Activated CD4-positive, alpha-beta T cell treated with anti-CD3 and anti-CD28 coated beads, Interleukin-2, amount 10 ng/mL, durations not matched to agents 24 days and 14 days (primary cell): Measurements from ENCODE around the gene DENND1A. TPM values are rescaled to one million over a fixed set of nuclear protein-coding genes. Genes with fewer than 3 reads are reported as not detected.

ENCODE experiments used
- DNase-seq: peaks from one replicate; pipeline ENCODE4 v3.0.0; 2022
- H3K27ac Mint-ChIP-seq: one replicate; pipeline ENCODE4 v1.8.0; 2022; ENCODE audit warnings: mild to moderate bottlenecking, mixed read lengths
- H3K27me3 Mint-ChIP-seq: one replicate; pipeline ENCODE4 v1.8.0; 2022; ENCODE audit warnings: mixed read lengths
- H3K36me3 Mint-ChIP-seq: one replicate; pipeline ENCODE4 v1.8.0; 2022; ENCODE audit warnings: low read depth, mild to moderate bottlenecking, mixed read lengths
- H3K4me1 Mint-ChIP-seq: one replicate; pipeline ENCODE4 v1.8.0; 2021; ENCODE audit warnings: mixed read lengths
- H3K4me3 Mint-ChIP-seq: one replicate; pipeline ENCODE4 v1.8.0; 2022; ENCODE audit warnings: mild to moderate bottlenecking, moderate library complexity, mixed read lengths
- H3K9me3 Mint-ChIP-seq: one replicate; pipeline ENCODE4 v1.8.0; 2021; ENCODE audit warnings: mixed read lengths
- intact Hi-C: fragments of 100-400 bp; cut with micrococcal nuclease; formaldehyde crosslinking; loops from one replicate; pipeline ENCODE4 v1.15.1; 2023
- total RNA-seq: library from RNA; stranded (reverse); gene quantifications from 2 replicates; pipeline ENCODE4 v1.2.3, GENCODE V29; 2022

The DENND1A gene
- total RNA-seq, 1 donor from 2014 or later: 25.2 TPM

DNA sequence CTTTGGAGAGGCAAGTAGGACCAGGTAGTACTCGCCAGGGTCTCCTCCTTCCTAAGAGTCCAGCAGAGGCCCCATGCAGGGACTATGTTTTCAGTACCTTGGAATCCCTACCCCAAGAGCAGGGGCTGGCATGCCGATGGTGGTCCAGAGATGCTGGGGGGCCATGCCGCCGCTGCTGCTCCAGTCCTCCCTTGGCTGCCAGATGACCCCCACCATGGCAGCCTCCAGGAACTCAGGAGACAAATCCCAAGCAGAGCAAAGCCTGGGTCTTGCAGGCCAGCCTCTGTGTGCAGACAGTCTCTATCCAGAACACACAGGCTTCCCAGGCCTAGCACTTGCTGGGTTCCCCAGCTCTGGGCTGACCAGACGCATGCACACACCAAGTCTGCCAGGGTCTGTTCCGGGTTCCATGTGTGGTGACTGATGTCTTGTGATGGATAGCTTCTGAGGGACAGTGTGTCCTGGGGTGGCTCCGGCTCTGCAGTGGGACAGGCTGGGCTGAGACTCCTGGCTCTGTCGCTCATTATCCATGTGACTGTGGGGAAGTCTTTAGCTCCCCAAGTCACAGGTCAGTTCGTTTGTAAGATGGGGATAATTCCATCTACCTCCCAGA is 446.6 kb downstream of the DENND1A start:
- no peaks in the 10 kb centered on the region for H3K4me1 Mint-ChIP-seq
- no peak overlapping the region for H3K27ac Mint-ChIP-seq
- no peak for DNase-seq
- no peaks in the 10 kb centered on the region for H3K36me3 Mint-ChIP-seq
- H3K4me3 Mint-ChIP-seq: no peak overlapping the region
- intact Hi-C loops: no loop called here
- H3K27me3 Mint-ChIP-seq: no peaks in the 10 kb centered on the region
- H3K9me3 Mint-ChIP-seq: no peaks in the 10 kb centered on the region

DNA sequence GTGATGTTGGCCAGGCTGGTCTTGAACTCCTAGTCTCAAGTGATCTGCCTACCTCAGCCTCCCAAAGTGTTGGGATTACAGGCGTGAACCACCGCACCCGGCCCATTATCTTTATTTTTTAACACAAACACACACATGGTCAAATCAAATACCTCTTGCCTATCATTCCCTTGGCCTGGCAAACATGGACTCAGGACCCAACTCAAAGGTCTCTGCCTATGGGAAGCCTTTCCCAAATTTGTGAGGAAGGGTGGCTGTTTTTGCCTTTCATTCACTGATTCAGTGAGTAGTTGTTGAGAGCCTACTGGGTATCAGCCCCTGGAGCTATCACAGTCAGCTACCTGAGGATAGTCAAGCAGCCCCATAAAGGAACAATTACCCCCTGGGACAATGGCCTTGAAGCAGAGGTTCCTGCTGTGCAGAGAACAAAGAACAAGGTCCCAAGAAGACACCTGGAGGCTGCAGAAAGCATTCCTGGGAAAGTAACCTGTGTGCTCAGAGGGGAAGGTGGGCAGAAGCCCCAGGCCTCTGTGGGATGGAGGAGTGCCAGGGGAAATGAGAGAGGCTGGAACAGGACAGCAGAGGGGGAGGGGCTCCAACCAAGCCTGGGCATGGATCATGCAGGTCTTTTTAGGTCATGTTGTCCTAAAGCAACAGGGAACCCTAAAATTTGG is 447.5 kb downstream of the DENND1A start:
- Mint-ChIP-seq H3K27me3 (no peaks in the 10 kb centered on the region), H3K9me3 (no peaks in the 10 kb centered on the region), H3K4me3 (no peak overlapping the region), H3K4me1 (no peaks in the 10 kb centered on the region), H3K27ac (no peak overlapping the region), H3K36me3 (no peaks in the 10 kb centered on the region)
- no peak for DNase-seq
- intact Hi-C loops: no loop called here

GRCh38 chr9:123481209-123481865 is 448.6 kb downstream of the DENND1A start:
- Mint-ChIP-seq H3K27me3 (no peaks in the 10 kb centered on the region), H3K4me3 (no peak overlapping the region), H3K9me3 (no peaks in the 10 kb centered on the region), H3K27ac (no peak overlapping the region), H3K4me1 (no peaks in the 10 kb centered on the region), H3K36me3 (no peaks in the 10 kb centered on the region)
- intact Hi-C loops: no loop called here
- no peak for DNase-seq

DNA sequence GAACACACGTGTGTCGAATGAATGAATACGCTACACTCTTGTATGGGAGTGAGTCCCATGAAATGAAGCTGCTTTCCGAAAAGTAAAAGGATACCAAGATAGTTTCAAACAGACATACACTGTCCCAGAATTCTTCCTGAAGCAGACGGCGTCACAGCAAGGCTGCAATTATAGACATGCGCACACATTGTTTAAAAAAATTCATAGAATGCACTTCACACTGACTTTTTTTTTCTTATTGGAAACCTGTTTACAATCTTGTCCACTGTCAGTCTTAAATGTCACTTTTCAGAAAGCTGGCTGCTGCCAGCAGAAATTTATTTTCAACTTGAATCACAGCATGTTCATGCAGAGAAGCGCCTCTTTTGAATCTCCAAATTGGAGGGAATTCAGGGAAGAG is 449.1 kb downstream of the DENND1A start:
- Mint-ChIP-seq H3K27me3 (no peaks in the 10 kb centered on the region), H3K9me3 (no peaks in the 10 kb centered on the region), H3K36me3 (no peaks in the 10 kb centered on the region), H3K4me1 (no peaks in the 10 kb centered on the region), H3K4me3 (no peak overlapping the region), H3K27ac (no peak overlapping the region)
- intact Hi-C loops: no loop called here
- no peak for DNase-seq

DNA sequence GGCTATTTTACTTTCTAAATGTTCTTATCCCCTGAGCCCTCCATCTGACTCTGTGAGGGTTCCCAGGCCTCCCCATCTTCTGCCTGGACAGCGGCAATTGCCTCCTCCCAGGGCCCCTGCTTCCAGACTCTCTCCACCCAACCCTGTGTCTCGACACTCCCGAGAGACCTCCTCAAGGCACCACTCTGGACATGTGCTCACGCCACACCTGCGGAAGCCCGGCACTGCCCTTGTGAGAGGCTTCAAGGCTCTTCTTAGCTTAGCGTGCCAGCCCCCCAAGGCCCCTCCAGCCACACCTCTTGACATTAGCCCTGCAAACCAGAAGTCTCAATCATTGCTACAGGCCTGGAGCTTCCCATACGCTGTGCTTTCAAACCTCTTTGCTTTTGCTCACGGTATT is 449.8 kb downstream of the DENND1A start:
- no peak overlapping the region for H3K27ac Mint-ChIP-seq
- H3K9me3 Mint-ChIP-seq: no peaks in the 10 kb centered on the region
- H3K27me3 Mint-ChIP-seq: no peaks in the 10 kb centered on the region
- intact Hi-C loops: no loop called here
- no peaks in the 10 kb centered on the region for H3K4me1 Mint-ChIP-seq
- H3K36me3 Mint-ChIP-seq: no peaks in the 10 kb centered on the region
- H3K4me3 Mint-ChIP-seq: no peak overlapping the region
- no peak for DNase-seq

DNA sequence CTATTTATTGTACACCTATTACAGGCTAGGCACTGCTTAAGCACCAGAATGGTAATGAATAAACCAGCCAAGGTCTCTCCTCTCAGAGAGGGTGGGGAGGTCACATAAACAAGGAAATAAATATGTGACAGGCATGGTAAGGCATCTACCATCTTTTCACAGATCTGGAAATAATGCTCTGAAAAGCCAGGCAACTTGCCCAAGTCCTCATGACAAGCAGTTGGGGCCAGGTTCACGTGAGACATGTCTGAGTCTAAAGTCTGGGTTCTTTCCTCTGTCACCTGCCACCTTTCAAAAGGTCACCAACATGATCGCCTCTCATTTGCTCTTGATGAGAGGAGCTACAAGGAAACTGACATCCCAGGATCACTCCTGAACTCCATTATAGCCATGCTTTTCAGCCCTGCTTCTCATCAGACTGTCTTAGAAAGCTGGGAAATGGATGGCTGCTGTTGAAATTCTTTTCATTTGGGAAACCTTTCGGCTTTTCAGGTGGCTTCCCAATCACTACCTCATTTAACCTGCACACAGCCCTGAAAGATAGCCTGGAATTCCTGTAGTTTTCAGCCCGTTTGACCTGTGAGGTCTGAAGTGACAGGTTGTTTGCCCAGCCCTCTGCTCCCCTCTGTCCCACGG is 450.8 kb downstream of the DENND1A start:
- Mint-ChIP-seq H3K27me3 (no peaks in the 10 kb centered on the region), H3K9me3 (no peaks in the 10 kb centered on the region), H3K27ac (no peak overlapping the region), H3K4me3 (no peak overlapping the region), H3K4me1 (no peaks in the 10 kb centered on the region), H3K36me3 (no peaks in the 10 kb centered on the region)
- intact Hi-C loops: no loop called here
- DNase-seq: no peak

DNA sequence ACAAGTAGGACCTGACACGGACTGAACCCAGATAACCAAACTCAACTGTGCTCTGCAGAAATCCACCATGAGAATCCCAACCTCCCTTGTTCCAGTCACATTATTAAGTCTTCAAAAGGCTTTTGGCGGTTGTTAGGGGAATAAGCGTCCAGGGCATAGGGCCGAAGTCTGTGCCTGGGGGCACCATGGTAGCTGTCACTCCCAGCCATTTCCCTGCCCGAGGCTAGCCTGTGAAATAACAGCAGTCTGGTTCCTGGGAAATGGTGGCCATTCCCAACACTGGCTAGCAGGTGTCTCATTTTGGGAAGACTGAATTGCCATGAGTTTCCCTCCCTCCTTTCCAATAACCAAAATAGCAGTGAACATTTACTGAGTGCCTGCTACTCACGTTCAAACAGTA is 451.8 kb downstream of the DENND1A start:
- Mint-ChIP-seq H3K4me3 (no peak overlapping the region), H3K4me1 (no peaks in the 10 kb centered on the region), H3K27ac (no peak overlapping the region), H3K9me3 (no peaks in the 10 kb centered on the region), H3K27me3 (no peaks in the 10 kb centered on the region), H3K36me3 (no peaks in the 10 kb centered on the region)
- DNase-seq: no peak
- intact Hi-C loops: no loop called here

- Mint-ChIP-seq H3K27ac (no peak overlapping the region), H3K36me3 (no peaks in the 10 kb centered on the region), H3K9me3 (no peaks in the 10 kb centered on the region), H3K27me3 (no peaks in the 10 kb centered on the region), H3K4me3 (no peak overlapping the region), H3K4me1 (no peaks in the 10 kb centered on the region)
- intact Hi-C loops: no loop called here
- no peak for DNase-seq
These were observed 454.5 kb downstream of the DENND1A start for GRCh38 chr9:123475407-123475806.

- no peak overlapping the region for H3K4me3 Mint-ChIP-seq
- intact Hi-C loops: no loop called here
- H3K4me1 Mint-ChIP-seq: no peaks in the 10 kb centered on the region
These were observed 456.9 kb downstream of the DENND1A start for GRCh38 chr9:123472862-123473614.

DNA sequence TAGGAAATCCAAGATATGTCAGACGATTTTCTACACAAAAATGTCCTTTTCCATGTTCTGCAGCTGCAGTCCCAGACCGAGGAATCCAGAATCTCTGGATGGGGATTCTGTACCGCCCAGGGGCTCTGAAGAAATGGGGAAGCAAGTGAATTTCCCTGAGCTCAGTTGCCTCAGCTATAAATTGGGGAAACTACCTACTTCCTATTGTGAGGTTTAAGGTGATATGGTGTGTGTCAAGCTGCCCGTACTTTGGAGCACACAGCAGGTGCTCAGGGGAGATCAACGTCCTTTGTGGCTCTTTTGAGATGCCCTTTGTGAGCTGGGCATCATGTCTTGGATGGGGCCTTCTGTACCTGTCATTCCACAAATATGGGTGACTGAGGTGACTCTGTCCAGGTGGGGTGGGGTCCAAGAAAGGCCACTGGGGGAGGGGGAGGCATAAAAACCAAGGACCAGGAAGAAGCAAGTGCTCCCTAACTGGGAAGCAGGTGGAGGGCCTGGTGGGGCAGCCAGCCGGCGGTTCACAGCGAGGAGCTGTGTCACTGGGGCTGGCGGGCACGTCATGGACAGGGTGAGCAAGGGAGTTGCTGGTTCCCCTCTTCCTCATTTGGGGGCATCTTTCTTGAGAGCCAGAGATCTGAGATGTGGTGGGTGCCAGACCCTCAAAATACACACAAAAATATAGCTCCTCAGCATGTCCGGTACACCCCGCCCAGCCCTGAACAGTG is 457.9 kb downstream of the DENND1A start:
- no peak for DNase-seq
- intact Hi-C loops: no loop called here
- no peaks in the 10 kb centered on the region for H3K9me3 Mint-ChIP-seq
- no peaks in the 10 kb centered on the region for H3K4me1 Mint-ChIP-seq
- H3K27me3 Mint-ChIP-seq: no peaks in the 10 kb centered on the region
- no peaks in the 10 kb centered on the region for H3K36me3 Mint-ChIP-seq
- H3K4me3 Mint-ChIP-seq: no peak overlapping the region
- no peak overlapping the region for H3K27ac Mint-ChIP-seq

More at GRCh38 chr9:123472862-123473614, 456.9 kb downstream of the DENND1A start:
- DNase-seq: no peak
- H3K9me3 Mint-ChIP-seq: no peaks in the 10 kb centered on the region
- H3K27me3 Mint-ChIP-seq: no peaks in the 10 kb centered on the region
- H3K27ac Mint-ChIP-seq: no peak overlapping the region
- H3K36me3 Mint-ChIP-seq: no peaks in the 10 kb centered on the region

DNA sequence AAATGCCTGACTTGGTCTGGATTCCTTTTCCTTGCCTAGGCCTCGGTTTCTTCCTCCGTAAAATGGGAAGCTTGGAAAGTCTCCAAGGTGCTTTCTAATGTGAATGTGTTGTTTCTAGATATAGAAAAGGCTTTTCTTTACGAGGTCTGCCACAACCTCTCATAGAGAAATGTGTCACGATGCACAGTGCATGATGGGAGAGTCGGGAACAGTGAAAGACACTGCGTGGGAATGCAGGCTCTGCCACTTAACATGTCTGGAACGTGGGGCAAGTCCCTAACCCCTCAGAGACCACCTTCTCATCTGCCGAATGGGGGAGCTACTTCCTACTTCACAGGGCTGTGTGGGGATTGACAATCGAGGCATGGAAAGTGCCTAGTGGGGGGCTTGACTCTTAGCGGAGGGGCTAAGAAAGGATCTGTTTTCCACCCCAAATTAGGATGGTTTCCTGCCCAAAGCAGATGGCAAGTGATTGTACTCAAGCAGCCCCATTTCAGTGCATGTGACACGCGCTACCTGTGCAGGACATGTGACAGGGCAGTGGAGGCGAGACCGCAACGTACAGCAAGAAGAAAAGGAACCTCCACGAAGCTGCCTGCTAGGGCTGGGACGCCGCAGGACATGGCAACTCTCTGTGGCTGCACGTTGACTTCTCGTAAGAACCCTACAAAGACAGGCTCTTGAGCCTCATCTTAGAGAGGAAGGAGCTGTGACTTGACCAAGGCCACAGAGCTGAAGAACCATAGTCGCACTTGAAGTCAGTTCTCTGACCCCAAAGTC is 458.7 kb downstream of the DENND1A start:
- Mint-ChIP-seq H3K27ac (no peak overlapping the region), H3K4me1 (no peaks in the 10 kb centered on the region), H3K9me3 (no peaks in the 10 kb centered on the region), H3K36me3 (no peaks in the 10 kb centered on the region), H3K27me3 (no peaks in the 10 kb centered on the region), H3K4me3 (no peak overlapping the region)
- no peak for DNase-seq
- intact Hi-C loops: no loop called here

DNA sequence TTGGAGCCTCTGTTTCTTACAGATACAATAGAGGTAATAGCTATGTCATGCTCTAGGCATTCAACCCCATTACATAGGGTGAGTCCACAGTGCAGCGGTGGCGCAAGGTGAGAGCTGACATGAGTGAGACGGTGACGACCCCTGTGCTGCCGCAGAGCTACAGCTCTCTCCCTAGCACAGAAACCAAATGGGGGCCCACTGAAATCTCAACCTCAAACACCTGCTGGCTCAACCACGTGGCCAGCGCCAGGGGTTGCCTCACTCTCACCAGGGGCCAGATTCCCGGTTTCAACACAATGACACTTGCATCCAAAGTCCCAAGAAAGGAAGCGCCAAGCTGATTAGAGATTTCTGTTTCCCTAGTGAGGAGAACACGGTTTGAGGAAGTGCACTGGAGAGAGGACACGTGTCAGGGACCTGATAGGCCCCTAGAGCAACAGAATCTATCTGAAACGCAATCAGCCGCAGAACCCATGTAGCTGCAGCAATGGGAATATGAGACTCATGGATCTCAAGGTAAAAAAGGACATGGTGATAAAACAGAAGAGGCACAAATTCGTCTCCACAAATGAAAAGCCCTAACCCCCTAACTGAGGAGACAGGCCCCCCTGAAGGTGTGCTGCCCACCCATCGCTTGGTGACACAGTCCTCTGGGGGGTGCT is 459.7 kb downstream of the DENND1A start:
- intact Hi-C loops: no loop called here
- no peak for DNase-seq
- Mint-ChIP-seq H3K36me3 (no peaks in the 10 kb centered on the region), H3K27ac (no peak overlapping the region), H3K4me1 (no peaks in the 10 kb centered on the region), H3K4me3 (no peak overlapping the region), H3K27me3 (no peaks in the 10 kb centered on the region), H3K9me3 (no peaks in the 10 kb centered on the region)
